IPS-15b (cell line): ENCODE measurements around the gene SKIC8.

Source experiments
- H3K27me3 ChIP-seq: one replicate; pipeline ENCODE4 v1.6.1; 2013; ENCODE audit warnings: low read length; ENCODE audit not compliant: control insufficient read depth, insufficient read depth
- H3K36me3 ChIP-seq: one replicate; pipeline ENCODE4 v1.6.1; 2013; ENCODE audit warnings: low read length; ENCODE audit not compliant: control insufficient read depth, insufficient read depth
- H3K4me1 ChIP-seq: one replicate; pipeline ENCODE4 v1.6.1; 2013; ENCODE audit warnings: mild to moderate bottlenecking, low read length; ENCODE audit not compliant: control insufficient read depth, insufficient read depth
- H3K4me3 ChIP-seq: one replicate; pipeline ENCODE4 v1.5.1; 2013; ENCODE audit warnings: low read depth, low read length
- H3K9ac ChIP-seq: one replicate; pipeline ENCODE4 v1.6.1; 2013; ENCODE audit warnings: low read depth, mild to moderate bottlenecking, low read length
- H3K9me3 ChIP-seq: one replicate; pipeline ENCODE4 v1.6.1; 2013; ENCODE audit warnings: mild to moderate bottlenecking, low read length; ENCODE audit not compliant: control insufficient read depth, insufficient read depth

SKIC8 gene

DNA sequence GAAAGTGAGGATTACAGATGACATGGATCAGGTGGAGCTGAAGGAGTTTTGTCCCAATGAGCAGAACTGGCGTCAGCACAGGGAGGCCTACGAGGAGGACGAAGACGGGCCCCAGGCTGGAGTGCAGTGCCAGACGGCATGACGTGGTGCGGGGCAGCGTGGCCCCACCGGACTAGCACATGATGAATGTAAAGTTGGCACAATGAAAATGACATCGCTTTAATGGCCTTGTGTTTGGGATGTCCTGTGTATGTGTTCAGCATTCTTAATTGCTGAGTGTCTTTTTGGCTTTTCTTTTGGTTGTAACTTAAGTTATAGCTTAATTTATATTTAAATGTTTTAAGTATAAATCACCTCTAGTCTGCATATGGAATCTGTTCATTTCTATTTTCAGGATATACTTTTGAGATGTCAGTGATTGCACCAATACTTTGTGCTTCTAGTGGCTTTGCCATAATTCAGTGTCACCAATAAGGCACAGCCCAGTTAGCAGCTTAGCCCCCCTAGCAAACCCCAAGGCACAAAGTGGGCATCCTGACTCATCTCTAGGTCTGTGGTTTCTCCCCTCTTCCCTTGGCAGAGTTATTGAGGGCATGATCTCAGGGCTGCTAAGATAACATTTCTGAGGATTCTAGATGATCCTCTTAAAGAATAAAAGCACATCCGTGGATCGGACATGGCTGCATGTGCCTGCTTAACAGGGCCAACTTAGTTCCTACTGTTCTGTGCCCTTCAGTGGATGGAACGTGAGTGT lies 18.9 kb downstream of the SKIC8 start:
- no peaks in the 10 kb centered on the region for H3K27me3 ChIP-seq
- H3K36me3 ChIP-seq, result peaks cover 18% of the 10 kb centered on the region
- no peak overlapping the region for H3K4me3 ChIP-seq
- H3K9ac ChIP-seq, result no peak overlapping the region
- no peaks in the 10 kb centered on the region for H3K4me1 ChIP-seq
- H3K9me3 ChIP-seq, result no peaks in the 10 kb centered on the region

DNA sequence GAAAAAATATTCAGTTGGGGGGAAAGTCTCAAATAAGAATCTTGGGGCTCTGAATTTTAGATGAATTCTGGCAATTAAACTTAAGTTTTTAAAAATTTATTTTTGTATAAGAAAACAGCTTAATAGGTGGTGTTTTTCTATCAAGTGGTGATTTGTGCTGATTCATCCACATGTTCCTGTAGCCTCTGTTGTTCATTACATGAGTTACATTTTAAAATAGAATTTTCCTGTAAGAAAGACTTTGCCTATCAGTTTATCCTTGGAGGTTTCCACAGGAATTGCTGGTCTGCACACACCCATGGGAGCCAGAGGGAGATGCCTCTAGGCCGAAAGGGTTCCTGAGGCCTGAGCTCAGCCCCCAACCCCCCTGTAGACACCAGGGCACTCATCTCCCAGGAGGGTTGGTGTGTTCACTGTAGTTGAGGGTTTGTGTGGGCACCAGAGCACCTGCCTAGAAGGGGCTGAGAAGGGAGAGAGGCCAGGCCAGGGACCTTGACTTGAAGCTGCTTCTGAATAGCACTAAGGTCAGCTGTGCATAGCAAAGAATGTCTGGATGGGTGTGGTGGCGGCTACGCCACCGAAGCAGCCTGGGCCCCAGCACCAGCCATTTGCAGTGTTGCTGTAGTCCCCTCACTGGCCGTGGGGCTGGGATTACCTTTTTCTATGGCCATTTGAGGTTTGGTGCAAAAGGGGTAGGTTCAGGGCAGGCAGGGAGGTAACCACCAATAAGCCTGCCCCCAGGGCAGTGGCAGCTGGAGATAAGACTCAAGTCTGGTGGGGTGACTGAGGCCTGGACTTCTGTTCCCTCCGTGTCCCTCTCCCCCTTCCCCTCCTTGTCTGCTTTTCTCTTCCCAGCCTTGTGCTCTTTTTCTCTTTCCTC lies 23.1 kb downstream of the SKIC8 start:
- no peaks in the 10 kb centered on the region for H3K9me3 ChIP-seq
- no peak overlapping the region for H3K4me3 ChIP-seq
- no peak overlapping the region for H3K9ac ChIP-seq
- peaks cover 8% of the 10 kb centered on the region for H3K36me3 ChIP-seq
- H3K4me1 ChIP-seq, result no peaks in the 10 kb centered on the region
- H3K27me3 ChIP-seq, result no peaks in the 10 kb centered on the region

DNA sequence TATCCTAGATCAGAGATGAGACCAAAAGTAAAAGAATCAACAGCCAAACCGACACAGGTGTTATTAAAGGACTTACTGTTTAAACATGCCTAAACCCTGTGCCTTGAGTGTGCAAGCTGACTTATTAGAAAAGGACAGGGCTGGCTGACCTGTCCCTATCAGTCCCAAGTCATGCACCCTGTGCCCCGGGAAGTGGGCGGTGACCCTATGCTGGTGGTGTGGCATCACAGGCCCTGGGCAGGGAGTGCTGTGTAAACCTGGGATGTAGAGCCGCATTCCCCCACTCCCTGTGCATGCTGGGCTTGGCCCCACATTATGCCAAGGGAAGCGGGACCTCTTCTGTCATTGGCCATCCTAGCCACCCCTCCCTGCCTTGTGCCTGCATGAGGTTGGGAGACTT lies 24.4 kb downstream of the SKIC8 start:
- Histone ChIP-seq H3K9me3 (no peaks in the 10 kb centered on the region), H3K27me3 (no peaks in the 10 kb centered on the region), H3K4me3 (no peak overlapping the region), H3K36me3 (peaks cover 4% of the 10 kb centered on the region), H3K4me1 (no peaks in the 10 kb centered on the region), H3K9ac (no peak overlapping the region)

DNA sequence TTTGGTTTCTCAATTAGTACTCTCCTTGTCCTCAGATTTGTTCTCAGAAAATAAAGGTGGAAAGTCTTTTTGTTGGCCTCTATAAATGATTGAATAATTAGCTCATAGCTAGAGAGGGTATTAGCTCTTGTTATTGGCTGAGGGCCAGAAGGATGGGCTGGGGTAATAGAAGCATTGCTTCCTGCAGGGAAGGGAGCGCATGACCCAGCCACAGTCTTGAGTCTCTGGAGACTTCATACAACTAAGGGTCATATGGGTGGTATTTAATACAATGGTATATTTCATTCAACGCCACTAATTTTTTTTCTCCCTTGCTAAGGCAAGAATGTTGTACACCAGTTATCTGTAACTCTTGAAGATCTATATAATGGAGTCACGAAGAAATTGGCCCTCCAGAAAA lies 26.6 kb downstream of the SKIC8 start:
- Histone ChIP-seq H3K4me3 (no peak overlapping the region), H3K9me3 (no peaks in the 10 kb centered on the region), H3K27me3 (no peaks in the 10 kb centered on the region), H3K36me3 (no peaks in the 10 kb centered on the region), H3K9ac (no peak overlapping the region), H3K4me1 (no peaks in the 10 kb centered on the region)

DNA sequence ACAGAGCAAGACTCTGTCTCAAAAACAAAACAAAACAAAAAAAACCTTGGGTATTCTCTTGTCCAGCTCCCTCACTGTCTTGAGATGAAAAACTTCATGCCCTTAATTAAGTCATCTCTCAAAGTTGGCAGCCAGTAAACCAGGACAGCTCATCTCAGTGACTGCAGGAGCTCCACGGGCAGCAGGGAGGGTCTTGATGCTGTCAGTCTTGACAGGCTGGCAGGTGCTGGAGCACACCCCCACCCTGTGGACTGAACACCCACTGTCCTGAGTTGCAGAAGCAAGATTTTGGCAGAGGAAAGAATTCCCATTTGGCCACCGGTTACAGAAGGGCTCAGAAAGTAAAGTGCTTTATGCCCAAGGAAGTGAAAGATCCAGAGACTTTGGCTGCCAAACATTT lies 27.1 kb downstream of the SKIC8 start:
- H3K4me3 ChIP-seq, result no peak overlapping the region
- no peak overlapping the region for H3K9ac ChIP-seq
- H3K36me3 ChIP-seq, result no peaks in the 10 kb centered on the region
- no peaks in the 10 kb centered on the region for H3K4me1 ChIP-seq
- H3K9me3 ChIP-seq, result no peaks in the 10 kb centered on the region
- H3K27me3 ChIP-seq, result no peaks in the 10 kb centered on the region

DNA sequence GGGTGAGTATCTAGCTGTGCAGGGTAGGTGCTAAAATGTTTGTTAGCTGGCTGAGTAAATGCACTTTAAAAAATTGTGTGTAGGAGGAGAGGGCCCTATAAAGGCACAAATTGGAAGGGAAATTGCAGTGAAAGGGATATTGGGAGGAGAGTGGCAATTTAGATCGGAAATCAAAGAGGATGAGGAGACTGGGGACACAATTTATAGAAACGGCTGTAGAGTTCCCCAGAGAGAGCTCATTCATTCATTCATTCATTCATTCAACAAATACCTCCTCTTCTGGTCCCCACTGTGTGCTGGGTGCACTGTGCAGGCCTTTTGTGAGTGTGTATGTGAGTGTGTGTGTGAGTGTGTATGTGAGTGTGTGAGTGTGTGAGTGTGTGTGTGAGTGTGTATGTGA lies 32.6 kb downstream of the SKIC8 start:
- Histone ChIP-seq H3K9me3 (no peaks in the 10 kb centered on the region), H3K9ac (no peak overlapping the region), H3K27me3 (peaks cover 15% of the 10 kb centered on the region), H3K36me3 (no peaks in the 10 kb centered on the region), H3K4me1 (no peaks in the 10 kb centered on the region), H3K4me3 (no peak overlapping the region)

DNA sequence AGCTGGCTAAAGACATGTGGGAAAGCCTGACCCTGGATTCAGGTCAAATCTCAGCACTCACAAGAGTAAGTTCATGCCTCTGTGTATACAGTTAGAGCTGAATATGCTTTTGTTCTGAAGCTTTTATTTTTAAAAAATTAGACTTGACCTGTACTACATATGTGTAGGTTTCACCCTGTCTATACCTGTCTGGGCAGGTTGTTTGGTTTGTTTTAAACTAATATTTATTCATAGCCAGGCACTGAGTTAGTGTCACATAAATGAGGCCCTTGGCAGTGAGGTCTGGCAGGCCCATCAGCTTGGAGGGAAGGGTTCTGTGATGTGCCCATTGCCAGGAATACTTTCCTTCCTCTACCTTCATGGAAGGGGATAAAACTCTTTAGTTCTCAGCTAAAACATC lies 33.2 kb downstream of the SKIC8 start:
- H3K4me1 ChIP-seq, result no peaks in the 10 kb centered on the region
- H3K27me3 ChIP-seq, result peaks cover 15% of the 10 kb centered on the region
- no peak overlapping the region for H3K9ac ChIP-seq
- H3K4me3 ChIP-seq, result no peak overlapping the region
- H3K9me3 ChIP-seq, result no peaks in the 10 kb centered on the region
- no peaks in the 10 kb centered on the region for H3K36me3 ChIP-seq

DNA sequence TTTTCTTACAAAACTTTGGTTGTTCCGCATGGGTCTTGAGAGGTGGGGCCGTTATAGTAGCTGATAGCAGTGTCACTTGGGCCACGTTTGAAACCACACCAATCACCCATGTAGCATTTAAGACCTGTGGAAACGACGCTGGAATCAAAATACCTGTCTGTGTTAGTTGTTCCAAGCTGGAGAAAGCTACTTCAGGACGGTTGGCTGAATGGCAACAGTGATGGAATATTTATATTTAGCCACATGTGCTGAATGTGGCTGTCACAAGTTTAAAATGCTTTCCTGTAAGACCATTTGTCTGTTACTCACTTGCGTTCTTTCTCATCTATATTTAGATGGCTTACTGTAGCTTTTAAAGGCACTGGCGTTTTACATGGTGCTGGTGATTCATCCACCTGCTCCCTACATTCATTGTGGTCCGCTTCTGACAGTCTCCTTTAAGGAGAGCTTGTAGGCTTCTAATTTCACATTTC lies 33.6 kb downstream of the SKIC8 start:
- no peak overlapping the region for H3K4me3 ChIP-seq
- H3K4me1 ChIP-seq, result no peaks in the 10 kb centered on the region
- peaks cover 15% of the 10 kb centered on the region for H3K27me3 ChIP-seq
- H3K9ac ChIP-seq, result no peak overlapping the region
- H3K9me3 ChIP-seq, result no peaks in the 10 kb centered on the region
- H3K36me3 ChIP-seq, result no peaks in the 10 kb centered on the region

DNA sequence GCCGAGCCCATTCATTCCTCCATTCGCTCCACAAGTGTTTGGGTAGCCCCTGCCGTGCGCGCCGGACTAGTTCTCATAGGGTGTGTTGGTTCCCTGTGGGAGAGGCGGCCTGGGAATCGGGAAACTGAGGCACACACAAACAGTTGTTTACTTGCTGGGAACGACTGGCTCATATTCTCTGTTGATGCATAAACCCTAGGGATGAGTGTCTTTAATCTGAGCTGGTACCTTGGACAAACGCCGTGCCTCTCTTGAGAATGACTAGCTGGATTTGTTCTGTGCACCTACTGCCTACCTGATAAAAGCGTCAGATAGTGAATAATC lies 34.3 kb downstream of the SKIC8 start:
- Histone ChIP-seq H3K9me3 (no peaks in the 10 kb centered on the region), H3K9ac (no peak overlapping the region), H3K4me3 (peak overlapping the region; percentile 52), H3K36me3 (no peaks in the 10 kb centered on the region), H3K4me1 (no peaks in the 10 kb centered on the region), H3K27me3 (peaks cover 19% of the 10 kb centered on the region)

DNA sequence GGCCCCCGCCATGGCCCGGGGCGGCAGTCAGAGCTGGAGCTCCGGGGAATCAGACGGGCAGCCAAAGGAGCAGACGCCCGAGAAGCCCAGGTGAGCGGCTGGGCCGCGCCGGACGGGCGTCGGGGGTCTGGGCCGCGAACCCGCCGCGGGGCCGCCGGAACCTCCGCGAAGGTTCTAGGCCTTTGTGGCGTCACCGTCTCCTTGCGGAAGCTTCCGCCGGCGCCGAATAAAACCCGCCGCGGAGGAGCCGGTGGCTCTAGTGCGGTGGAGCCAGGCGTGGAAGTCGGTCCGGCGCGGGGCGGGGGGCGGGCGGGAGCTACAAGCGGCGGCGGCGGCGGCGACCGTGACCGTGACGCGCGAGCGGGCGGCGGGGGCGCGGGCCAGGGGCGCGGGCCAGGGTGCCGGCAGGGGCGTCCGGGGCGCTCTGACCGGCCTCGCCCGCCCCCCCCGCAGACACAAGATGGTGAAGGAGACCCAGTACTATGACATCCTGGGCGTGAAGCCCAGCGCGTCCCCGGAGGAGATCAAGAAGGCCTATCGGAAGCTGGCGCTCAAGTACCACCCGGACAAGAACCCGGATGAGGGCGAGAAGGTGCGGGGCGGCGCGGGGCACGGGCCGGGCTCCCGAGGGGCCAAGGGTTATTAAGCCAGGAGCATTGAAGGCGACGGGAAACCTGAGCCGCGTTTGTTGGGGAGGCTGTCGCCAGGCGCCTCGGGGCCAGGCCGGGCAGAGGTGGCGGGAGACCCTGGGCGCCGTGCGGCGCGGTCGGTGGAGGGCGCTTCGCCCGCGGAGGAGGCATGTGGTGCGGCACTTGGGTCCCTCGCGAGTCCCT lies 34.9 kb downstream of the SKIC8 start, which contains the start of gene DNAJA4:
Gene DNAJA4, plus strand, starts transcription at position 259 of the 833 bp plus-strand sequence. Its CDS starts 202 bp downstream, at position 461.
- H3K4me1 ChIP-seq, result no peaks in the 10 kb centered on the region
- H3K4me3 ChIP-seq, result peak within 1 kb of the TSS; percentile 52
- no peak within 1 kb of the TSS for H3K9ac ChIP-seq
- H3K27me3 ChIP-seq, result peaks cover 19% of the 10 kb centered on the region
- H3K36me3 ChIP-seq, result no peaks in the 10 kb centered on the region
- H3K9me3 ChIP-seq, result no peaks in the 10 kb centered on the region

DNA sequence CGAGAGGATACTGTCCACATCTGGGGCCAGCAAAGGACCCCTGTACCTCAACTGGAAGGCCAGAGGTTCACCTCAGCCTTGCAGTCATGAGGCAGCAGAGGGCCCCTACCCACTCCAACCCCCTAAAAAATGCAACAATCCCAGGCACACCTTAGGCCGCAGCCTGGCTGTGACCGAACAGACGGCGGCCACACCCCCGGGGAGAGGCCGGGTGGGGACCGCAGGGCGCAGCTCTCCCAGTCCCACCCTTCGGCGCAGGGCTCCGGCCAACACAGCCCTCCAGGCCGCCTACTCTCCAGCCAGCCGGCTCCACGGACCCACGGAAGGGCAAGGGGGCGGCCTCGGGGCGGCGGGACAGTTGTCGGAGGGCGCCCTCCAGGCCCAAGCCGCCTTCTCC lies 35.5 kb downstream of the SKIC8 start:
- no peaks in the 10 kb centered on the region for H3K4me1 ChIP-seq
- peak overlapping the region; percentile 8 for H3K4me3 ChIP-seq
- H3K36me3 ChIP-seq, result no peaks in the 10 kb centered on the region
- H3K9me3 ChIP-seq, result no peaks in the 10 kb centered on the region
- peaks cover 19% of the 10 kb centered on the region for H3K27me3 ChIP-seq
- no peak overlapping the region for H3K9ac ChIP-seq
